Measurements from ENCODE around the gene ELOA2.
A peak's percentile ranks its signal among the peaks of the same experiment; 100 is the strongest.

The ELOA2 gene

DNA sequence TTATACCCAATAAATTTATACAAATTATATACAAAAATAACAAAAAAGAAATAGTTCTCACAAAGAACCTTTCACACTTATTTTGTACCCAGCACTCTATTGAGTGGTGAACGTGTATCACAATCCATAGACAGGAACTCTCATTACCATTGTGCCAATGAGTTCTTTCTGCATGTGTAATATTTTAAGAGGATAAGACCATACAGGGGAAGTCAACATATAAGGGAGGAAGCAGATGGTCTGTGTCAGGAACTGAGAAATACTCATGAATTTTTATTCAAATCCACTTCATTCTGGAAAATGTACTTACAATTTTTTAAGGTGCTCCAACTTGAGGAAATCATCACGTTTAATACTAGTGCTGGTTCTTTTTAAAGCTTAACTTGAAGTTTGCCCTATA, 27.1 kb upstream of the ELOA2 start:
- Histone ChIP-seq H3K9ac (ENCODE audit: low read depth, low read length, poor library complexity, severe bottlenecking) (no peak overlapping the region), H3K9me3 (ENCODE audit: insufficient read depth, low read depth, low read length) (no peaks in the 10 kb centered on the region), H3F3A (ENCODE audit: low read depth) (no peaks in the 10 kb centered on the region), H3K27me3 (ENCODE audit: insufficient read depth, low read length, poor library complexity, severe bottlenecking) (no peaks in the 10 kb centered on the region), H3K79me2 (ENCODE audit: insufficient read depth, low read length) (no peaks in the 10 kb centered on the region), H3K4me1 (ENCODE audit: insufficient read depth, low read length, poor library complexity, severe bottlenecking) (peaks cover 2% of the 10 kb centered on the region), H4K20me1 (ENCODE audit: insufficient read depth, low read length, poor library complexity, severe bottlenecking) (no peaks in the 10 kb centered on the region), H3K36me3 (ENCODE audit: insufficient read depth, low read length) (no peaks in the 10 kb centered on the region), H3K4me3 (ENCODE audit: low read length, poor library complexity, severe bottlenecking) (no peak overlapping the region), H2AFZ (ENCODE audit: low read length) (no peak overlapping the region), H3K9me2 (replicated peaks; ENCODE audit: low read depth, low read length) (no peaks in the 10 kb centered on the region), H3K4me2 (ENCODE audit: low read depth, low read length, poor library complexity, severe bottlenecking) (no peak overlapping the region)
- TF ChIP-seq, protein P1, sequence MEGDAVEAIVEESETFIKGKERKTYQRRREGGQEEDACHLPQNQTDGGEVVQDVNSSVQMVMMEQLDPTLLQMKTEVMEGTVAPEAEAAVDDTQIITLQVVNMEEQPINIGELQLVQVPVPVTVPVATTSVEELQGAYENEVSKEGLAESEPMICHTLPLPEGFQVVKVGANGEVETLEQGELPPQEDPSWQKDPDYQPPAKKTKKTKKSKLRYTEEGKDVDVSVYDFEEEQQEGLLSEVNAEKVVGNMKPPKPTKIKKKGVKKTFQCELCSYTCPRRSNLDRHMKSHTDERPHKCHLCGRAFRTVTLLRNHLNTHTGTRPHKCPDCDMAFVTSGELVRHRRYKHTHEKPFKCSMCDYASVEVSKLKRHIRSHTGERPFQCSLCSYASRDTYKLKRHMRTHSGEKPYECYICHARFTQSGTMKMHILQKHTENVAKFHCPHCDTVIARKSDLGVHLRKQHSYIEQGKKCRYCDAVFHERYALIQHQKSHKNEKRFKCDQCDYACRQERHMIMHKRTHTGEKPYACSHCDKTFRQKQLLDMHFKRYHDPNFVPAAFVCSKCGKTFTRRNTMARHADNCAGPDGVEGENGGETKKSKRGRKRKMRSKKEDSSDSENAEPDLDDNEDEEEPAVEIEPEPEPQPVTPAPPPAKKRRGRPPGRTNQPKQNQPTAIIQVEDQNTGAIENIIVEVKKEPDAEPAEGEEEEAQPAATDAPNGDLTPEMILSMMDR (conservative IDR thresholded peaks at IDR 0.05; ENCODE audit: low read length), result no peak
- TF ChIP-seq EZH2phosphoT487 (IDR thresholded peaks at IDR 0.05; ENCODE audit: borderline replicate concordance), result no peak

DNA sequence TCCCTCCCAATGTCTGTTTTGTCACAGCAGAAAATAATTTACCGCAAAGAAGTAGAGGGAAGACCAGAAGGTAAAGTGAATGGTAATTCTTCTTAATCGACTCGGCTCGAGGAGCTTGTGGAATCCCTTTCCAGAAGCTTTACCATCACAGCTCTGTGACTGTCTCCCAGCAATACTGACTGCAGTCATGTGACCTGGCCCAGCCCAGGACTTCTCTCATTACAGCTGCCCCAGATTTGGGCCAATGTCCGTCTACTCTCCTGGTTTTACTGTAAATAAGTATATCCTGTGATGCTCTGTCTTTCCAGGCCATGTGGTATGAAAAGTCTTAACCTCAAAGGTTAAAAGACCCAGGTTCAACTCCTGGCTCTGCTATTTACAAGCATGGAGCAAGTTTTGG, 18.9 kb upstream of the ELOA2 start:
- H3K36me3 ChIP-seq (ENCODE audit: insufficient read depth, low read length), result no peaks in the 10 kb centered on the region
- H3K4me3 ChIP-seq (ENCODE audit: low read length, poor library complexity, severe bottlenecking), result no peak overlapping the region
- no peaks in the 10 kb centered on the region for H3K79me2 ChIP-seq (ENCODE audit: insufficient read depth, low read length)
- H3K9me2 ChIP-seq (replicated peaks; ENCODE audit: low read depth, low read length), result no peaks in the 10 kb centered on the region
- H4K20me1 ChIP-seq (ENCODE audit: insufficient read depth, low read length, poor library complexity, severe bottlenecking), result no peaks in the 10 kb centered on the region
- H3K4me2 ChIP-seq (ENCODE audit: low read depth, low read length, poor library complexity, severe bottlenecking), result no peak overlapping the region
- no peaks in the 10 kb centered on the region for H3K4me1 ChIP-seq (ENCODE audit: insufficient read depth, low read length, poor library complexity, severe bottlenecking)
- H3K27me3 ChIP-seq (ENCODE audit: insufficient read depth, low read length, poor library complexity, severe bottlenecking), result no peaks in the 10 kb centered on the region
- TF ChIP-seq EZH2phosphoT487 (IDR thresholded peaks at IDR 0.05; ENCODE audit: borderline replicate concordance), result no peak
- TF ChIP-seq, protein P1 (conservative IDR thresholded peaks at IDR 0.05; ENCODE audit: low read length), result no peak
- H3F3A ChIP-seq (ENCODE audit: low read depth), result no peaks in the 10 kb centered on the region
- no peak overlapping the region for H3K9ac ChIP-seq (ENCODE audit: low read depth, low read length, poor library complexity, severe bottlenecking)
- no peak overlapping the region for H2AFZ ChIP-seq (ENCODE audit: low read length)
- H3K9me3 ChIP-seq (ENCODE audit: insufficient read depth, low read depth, low read length), result no peaks in the 10 kb centered on the region

DNA sequence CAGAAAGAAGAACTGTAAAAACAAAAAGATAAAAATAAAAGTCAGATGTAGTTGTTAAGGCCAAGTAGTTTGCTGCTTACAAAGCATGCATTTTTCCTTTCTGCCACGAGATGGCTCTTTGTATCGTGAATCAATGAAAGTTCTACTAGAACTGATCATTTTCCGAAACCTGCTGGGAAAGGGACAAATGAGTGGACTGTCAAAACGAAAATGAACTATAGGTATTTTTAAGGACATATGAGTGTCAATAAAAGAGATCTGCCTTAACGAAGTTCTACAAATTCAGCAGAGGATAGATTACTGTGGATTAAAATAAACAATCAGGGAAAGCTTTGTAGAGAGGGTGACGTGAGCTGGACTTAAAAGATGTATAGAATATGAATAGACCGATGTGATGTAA, 15.0 kb upstream of the ELOA2 start:
- Histone ChIP-seq H3K9ac (ENCODE audit: low read depth, low read length, poor library complexity, severe bottlenecking) (no peak overlapping the region), H3K9me3 (ENCODE audit: insufficient read depth, low read depth, low read length) (no peaks in the 10 kb centered on the region), H3F3A (ENCODE audit: low read depth) (no peaks in the 10 kb centered on the region), H2AFZ (ENCODE audit: low read length) (no peak overlapping the region), H3K9me2 (replicated peaks; ENCODE audit: low read depth, low read length) (no peaks in the 10 kb centered on the region), H3K79me2 (ENCODE audit: insufficient read depth, low read length) (no peaks in the 10 kb centered on the region), H3K27me3 (ENCODE audit: insufficient read depth, low read length, poor library complexity, severe bottlenecking) (no peaks in the 10 kb centered on the region), H3K36me3 (ENCODE audit: insufficient read depth, low read length) (no peaks in the 10 kb centered on the region), H3K4me2 (ENCODE audit: low read depth, low read length, poor library complexity, severe bottlenecking) (no peak overlapping the region), H4K20me1 (ENCODE audit: insufficient read depth, low read length, poor library complexity, severe bottlenecking) (no peaks in the 10 kb centered on the region), H3K4me3 (ENCODE audit: low read length, poor library complexity, severe bottlenecking) (no peak overlapping the region), H3K4me1 (ENCODE audit: insufficient read depth, low read length, poor library complexity, severe bottlenecking) (no peaks in the 10 kb centered on the region)
- no peak for TF ChIP-seq EZH2phosphoT487 (IDR thresholded peaks at IDR 0.05; ENCODE audit: borderline replicate concordance)
- TF ChIP-seq, protein P1 (conservative IDR thresholded peaks at IDR 0.05; ENCODE audit: low read length), result peak; percentile 80
